Activated CD8-positive, alpha-beta memory T cell treated with anti-CD3 and anti-CD28 coated beads for 48 hours (primary cell): ENCODE results near the gene AGT.
"Not testable (repeated sequence)": the region's sequence is repeated elsewhere in the genome, so short reads cannot be mapped to it uniquely, and the experiment has no call there.

ENCODE experiments used
- DNase-seq, 3 experiments: peaks; one replicate each; pipeline ENCODE4 v3.0.0-alpha.2; 2020; ENCODE audit warnings: low read depth in 2 of 3, low spot score in 2 of 3

AGT gene

DNA sequence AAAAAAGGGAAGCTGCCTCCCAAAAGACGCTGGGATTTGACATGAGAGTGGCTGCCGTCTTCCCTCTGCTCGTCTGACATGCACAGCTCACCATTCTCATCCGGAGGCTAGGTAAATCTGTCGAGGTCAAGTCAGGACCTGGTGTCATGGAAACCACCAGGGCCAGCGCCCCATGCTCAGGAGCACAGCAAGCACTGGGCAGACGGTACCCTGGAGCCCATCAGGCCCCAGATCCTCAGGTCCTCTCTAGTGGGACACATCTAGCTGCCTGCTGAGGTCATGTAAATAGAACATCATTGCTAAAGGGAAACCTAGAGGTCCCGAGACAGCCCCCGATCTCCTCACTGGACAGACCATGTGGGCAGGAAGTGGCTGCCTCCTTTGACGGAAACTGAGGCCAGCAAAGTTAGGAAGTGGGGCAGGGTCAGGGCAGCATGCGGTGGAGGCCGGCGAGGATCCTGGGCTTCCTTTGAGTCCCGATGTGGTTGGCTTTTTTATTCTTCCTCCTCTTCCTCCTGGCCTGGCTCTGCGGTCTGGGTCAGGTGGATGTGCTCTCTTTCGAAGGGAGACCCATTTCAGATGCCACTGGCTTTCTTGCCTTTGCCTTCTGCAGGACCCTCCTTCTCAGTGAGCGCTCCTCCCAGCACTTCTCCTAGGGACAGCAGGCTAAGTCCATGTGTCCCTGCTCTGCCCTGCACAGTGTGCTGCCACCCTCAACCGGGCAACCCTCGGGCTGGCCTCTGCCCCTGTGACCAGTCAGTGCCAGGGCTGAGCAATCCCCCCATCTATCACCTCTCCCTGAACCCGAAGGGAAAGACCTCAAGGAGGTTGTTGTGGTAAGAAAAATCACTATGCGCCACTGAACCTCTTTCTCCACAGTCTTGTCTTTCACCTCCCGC, 5.9 kb downstream of the AGT start:
- no peak for DNase-seq

- DNase-seq, result no peak
These were observed 6.8 kb downstream of the AGT start for GRCh38 chr1:230706887-230707731.

DNA sequence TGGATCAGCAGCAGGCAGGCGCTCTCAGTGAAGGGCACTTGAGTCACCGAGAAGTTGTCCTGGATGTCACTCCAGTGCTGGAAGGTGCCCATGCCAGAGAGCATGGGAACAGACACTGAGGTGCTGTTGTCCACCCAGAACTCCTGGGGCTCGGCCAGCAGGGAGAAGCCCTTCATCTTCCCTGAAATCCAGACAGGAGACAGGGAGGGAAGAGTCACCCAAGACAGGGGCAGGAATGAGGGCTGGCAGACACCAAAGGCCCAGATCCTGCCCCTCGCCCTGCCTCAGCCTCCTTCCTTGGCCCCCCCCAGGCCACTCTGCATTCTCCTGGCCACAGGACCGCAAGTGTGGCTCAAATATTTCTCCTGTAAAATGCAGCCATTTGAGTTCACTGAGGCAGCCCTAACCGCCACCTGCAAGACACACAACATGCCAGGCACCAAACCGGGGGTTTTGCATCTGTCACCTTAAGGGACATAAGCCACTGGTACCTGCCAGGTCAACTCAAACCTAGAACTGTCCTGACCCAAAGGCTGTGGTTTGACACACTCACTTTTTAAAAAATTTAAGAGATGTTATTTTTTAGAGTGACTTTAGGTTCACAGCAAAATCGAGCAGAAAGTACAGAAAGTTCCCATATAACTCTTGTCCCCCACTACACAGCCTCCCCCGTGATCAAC, 7.8 kb downstream of the AGT start:
- DNase-seq, result no peak

- no peak for DNase-seq
These were observed 8.5 kb downstream of the AGT start for GRCh38 chr1:230705289-230706019.

DNA sequence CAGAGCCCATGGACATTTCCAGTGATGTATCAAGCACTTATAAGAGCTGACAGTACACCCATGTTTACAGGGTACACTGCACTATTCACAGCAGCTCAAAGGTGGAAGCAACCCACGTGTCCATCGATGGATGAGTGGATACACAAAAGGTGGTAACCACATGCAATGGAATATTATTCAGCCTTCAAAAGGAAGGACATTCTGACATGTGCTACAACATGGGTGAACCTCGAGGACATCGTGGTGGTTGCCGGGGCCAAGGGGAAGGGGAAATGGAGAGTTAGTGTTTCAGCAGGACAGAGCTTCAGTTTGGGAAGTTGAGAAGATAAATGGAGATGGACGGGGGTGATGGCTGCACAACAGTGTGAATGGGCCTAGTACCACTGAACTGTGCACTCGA, 9.1 kb downstream of the AGT start:
- no peak for DNase-seq

GRCh38 chr1:230703679-230704385, 10.1 kb downstream of the AGT start:
- DNase-seq, result no peak

- DNase-seq, result no peak
These were observed 10.8 kb downstream of the AGT start for GRCh38 chr1:230702934-230703678.

- no peak for DNase-seq
These were observed 11.8 kb downstream of the AGT start for GRCh38 chr1:230701895-230702768.

GRCh38 chr1:230701434-230701833, 12.5 kb downstream of the AGT start:
- DNase-seq, result no peak

DNA sequence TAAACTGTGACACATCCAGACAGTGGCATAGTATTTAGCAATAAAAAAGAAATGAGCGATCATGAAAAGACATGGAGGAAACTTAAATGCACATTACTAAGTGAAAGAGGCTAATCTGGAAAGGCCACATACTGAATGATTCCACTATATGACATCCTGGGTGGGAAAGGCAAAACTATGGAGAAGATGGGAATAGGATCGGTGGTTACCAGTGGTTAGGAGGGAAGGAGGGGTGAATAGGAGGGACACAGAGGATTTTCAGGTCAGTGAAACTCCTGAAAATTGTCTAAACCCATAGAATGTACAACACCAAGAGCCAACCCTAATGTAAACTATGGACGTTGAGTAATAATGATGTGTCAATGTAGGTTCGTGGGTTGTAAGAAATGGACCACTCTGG, 13.8 kb downstream of the AGT start:
- no peak for DNase-seq

DNA sequence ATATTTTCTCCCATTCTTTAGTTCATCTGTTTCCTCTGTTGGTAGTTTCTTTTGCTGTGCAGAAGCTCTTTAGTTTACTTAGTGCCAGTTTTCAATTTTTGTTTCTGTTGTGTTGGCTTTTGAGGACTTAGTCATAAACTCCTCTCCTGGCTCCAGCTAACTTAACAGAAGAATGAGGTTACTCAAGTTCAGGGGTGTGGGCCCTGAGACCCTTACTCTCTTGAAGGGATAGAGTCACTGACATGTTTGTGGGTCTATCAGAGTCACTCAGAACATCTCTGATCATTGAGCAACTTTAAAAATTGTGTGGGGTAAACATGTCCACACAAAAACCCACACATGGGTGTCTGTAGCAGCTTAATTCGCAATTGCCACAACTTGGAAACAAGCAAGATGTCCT, 14.2 kb downstream of the AGT start:
- no peak for DNase-seq

DNA sequence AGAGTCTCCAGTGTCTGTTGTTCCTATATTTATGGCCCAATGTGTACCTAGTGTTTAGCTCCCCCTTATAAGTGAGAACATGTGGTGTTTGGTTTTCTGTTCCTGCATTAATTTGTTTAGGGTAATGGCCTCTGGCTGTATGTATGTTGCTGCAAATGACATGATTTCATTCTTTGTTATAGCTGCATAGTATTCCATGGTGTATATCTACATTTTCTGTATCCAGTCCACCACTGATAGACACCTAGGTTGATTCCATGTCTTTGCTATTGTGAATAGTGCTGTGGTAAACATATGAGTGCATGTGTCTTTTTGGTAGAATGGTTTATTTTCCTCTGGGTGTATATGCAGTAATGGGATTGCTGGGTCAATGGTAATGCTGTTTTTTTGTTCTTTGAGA, 15.0 kb downstream of the AGT start:
- DNase-seq, result not testable (repeated sequence)

DNA sequence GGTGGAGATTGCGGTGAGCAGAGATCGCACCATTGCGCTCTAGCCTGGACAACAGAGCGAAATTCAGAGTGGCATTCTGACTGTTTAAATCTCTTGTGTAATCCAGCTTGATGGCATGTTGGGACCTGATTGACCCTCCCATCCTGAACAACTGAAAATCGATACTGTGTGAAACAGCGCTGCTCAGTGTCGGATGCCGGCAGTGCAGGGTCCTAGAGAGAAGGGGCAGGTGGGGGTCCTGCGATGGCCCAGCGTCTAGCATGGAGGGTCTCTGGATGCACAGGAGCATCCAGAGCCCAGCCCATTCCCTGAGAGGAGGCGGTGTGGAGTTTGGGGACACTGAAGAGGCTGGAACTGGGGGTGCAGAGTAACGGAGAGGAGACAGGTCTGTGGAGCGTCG, 15.8 kb downstream of the AGT start:
- no peak for DNase-seq

GRCh38 chr1:230696722-230697437, 17.0 kb downstream of the AGT start:
- DNase-seq, result no peak

DNA sequence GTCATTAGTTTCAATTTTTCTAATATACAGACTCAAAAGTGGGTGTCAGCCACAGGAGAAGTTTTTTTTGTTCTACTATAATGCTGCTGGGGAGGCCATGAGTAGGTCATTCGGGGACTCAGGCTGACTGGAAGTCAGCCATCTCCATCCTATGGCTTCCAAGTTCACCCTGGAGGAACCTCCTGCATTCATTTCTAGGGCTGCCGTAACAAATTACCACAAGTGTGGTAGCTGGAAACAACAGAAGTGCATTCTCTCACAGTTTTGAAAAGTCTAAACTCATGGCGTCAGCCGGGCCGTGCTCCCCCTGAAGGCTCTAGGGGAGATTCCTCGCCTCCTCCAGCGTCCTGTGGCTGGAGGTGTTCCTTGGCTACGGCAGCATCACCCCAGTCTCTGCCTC, 17.7 kb downstream of the AGT start:
- DNase-seq, result no peak

DNA sequence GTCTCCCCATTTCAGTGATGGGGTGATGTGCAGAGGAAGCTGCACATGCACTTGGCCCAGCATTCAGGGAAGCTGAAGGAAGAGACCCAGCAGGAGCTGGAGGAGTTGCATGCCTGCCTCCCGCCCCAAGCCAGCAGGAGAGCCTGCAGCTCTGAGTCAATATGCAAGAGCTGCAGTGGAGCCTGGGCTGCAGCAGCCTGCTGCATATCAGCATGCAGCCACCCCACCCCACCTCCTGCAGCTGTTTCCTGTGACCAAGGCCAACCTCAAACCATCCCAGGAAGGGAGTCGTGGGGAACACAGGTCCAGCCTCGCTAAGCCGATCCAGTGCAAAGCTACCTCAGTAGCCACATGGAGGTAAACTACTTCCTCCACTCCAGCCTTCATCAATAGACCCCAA, 18.9 kb downstream of the AGT start:
- DNase-seq, result no peak

- DNase-seq, result no peak
These were observed 19.5 kb downstream of the AGT start for GRCh38 chr1:230694464-230694863.

DNA sequence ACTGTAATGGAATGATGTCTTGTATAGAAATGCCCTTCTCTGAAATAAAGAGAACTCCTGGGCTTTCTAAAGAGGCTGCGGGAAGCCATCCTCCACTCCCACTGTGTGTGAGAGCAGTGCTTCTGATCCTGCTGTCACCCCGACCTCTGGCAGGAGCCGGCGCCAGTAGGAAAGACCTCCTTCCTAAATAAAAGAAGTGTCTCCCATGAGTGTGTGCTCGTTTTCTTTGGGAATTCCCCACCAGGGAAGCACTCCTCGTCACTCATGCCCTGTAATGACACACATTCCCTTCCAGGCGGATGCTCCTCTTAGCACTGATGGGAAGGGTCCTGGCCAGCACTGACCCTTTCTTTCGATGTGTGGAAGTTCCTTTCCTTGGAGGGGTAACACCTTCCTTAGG, 20.1 kb downstream of the AGT start:
- no peak for DNase-seq
